HG02623 (cell line): ENCODE results near the gene E2F2.
A peak's percentile ranks its signal among the peaks of the same experiment; 100 is the strongest.
"Not testable (repeated sequence)": the region's sequence is repeated elsewhere in the genome, so short reads cannot be mapped to it uniquely, and the experiment has no call there.

Experiments used
- ATAC-seq: cut with Tn5 transposase; IDR thresholded peaks from one replicate; pipeline ENCODE4 v1.9.1; 2021; ENCODE audit warnings: moderate library complexity; ENCODE audit not compliant: unreplicated experiment

E2F2 gene

DNA sequence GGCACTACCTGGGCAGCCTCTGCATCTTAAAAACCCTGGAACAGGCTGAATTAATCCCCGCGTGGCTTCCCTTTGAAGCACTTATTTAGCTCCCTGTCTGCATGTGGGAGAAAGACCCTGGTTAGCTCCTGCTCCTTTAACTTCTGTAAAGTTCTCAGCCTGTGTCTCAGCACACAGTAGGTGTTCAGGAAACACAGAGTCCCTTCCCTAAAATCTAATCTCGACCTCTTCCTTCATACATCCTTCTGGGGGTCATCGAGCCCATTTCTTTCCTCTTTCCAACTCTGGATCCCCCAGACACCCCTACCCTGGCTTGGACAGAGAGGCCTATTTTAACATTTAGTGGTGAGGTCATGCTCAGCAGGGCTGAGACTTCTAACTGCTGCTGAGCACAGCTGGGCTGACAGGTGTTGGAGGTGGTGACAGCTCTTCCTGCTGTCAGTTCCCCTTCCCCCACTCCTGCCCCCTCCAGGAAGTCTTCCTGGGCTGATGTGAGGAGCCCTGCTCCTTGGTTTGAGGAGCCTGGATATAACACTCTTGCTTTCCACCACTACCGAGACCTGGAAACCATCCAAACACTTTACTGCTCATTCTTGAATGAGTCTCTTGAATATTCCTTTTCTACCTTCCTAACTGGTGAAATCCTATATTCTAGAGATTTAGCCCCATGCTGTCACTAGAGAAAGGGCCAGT, 5.3 kb downstream of the E2F2 start:
- peak; percentile 35 for ATAC-seq

DNA sequence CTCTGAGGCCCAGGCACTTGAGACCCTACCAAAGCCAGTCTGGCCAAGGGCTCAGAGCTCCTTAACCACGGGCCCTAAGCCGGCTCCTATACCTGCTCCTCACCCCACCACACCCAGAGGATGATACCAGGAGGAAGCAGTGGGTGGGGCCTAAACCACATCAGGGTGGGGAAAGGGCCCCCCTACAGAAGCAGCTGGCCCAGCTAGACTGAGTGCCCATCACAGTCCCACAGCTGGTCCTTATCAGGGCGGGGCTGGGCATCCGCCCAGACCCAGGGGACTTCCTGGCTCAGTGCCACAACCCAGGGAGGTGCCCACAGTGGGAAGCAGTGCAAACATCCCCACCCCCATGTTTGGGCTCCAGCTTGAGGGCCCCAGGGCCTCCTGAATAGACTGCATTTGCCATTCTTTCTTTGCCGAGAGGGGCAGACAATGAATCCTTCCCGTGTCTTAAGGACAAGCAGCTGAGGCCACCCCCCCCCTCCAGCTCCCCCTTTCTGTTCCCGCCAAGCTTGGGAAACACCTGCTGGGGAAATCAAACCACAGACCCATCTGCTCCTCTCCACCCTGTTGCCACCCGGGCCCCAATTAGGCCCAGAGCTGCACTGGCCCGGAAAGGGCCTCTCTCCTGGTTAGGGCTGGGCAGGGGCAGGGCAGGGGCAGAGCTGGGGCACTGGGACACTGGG, 6.2 kb downstream of the E2F2 start:
- ATAC-seq = no peak

DNA sequence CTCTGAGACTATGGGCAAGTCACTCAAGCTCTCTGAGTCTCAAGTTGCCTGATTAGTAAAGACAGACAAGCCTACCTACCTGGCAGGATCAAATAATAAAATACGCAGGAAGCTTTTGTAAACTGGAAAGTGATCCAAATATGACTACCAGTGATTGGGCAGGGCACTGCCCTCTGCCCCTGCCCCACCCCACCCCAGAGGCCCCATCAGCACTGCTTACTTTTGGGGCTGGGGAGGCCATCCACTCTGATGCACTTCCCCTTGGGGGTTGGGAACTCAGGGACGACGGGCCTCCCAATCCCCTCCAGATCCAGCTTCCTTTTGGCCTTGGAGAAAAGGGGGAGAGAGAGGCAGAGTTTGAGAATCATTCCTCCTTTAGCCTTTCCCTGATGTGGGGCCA, 6.9 kb downstream of the E2F2 start:
- no peak for ATAC-seq

DNA sequence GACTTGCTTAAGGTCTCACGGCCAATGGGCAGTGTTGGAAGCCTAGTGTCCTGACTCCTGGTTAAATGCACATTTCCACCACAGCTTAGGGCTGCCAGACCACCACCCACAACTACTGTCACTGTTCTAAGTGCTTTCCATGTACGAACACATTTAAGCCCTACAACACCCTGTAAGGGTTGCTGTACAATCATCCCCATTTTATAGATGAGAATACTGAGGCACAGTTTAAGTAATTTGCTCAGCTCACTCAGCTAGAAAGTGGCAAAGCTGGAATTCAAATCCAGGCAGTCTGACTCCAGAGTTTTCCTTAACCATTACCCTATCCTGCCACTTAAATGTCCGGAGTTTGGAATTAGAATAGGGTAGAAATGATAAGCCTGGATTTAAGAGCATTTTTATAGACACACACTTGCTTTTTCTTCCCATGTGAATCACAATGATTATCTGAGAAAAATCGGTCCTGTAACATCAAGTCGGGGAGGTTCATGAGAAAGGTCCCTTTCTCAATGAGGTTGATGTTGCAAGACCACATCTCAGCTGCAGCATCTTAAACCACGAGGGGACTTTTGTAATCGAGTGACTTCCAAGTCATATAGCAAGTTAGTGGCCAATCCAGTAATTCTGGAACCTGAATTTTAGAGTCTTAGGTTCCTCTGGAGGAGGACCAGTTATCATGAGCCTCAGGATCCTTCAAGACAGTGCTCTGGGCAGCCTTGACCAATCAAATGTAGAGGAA, 8.6 kb downstream of the E2F2 start:
- ATAC-seq = no peak

DNA sequence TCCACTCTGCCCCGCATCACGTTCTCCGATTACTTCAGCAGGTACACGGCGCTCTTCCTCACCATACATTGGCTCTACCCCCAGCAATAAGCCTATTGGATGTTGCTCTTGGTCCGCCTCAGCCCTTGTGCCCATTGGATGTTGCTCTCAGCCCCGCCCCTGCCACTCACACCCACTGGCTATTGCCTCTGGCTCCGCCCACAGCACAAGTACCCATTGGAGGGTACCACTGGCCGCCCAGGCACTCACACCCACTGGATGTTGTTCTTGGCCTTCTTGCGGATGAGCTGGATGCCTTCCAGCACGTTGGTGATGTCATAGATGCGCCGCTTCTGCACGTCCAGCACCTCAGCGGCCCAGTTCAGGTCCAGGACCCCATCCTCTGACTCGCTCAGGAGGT, 9.4 kb downstream of the E2F2 start:
- no peak for ATAC-seq

DNA sequence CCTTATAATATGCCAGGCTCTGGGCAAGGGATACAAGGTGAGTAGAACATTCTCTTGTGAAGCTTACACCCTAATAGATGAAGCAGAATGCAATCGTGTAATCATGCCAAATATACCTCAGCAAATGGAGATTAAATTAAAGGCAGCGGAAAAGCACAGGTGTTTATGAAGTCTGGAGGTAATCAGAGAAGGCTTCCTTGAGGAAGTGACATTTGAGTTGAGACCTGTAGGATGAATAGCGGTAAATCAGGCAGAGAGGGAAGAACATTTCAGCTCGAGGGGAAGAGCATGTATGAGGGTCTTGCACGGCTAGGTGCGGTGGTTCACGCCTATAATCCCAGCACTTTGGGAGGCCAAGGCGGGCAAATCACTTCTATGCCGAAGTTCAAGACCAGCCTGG, 13.5 kb downstream of the E2F2 start:
- ATAC-seq = no peak

DNA sequence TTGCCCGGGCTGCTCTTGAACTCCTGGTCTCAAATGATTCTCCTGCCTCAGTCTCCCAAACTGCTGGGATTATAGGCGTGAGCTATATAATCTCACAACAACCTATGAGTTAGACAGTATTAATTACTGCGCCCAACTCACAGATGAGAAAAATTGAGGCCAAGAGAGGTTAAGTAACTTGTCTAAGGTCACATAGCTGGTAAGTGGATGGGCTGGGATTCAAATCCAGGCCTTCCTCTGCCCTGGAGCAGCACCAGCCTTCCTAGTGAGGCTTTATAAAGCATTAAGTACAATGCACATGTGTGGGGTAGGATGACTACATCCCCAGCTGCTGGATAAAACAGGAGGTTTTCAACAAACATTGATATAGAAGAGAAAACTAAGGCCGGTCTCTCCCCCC, 15.1 kb downstream of the E2F2 start:
- ATAC-seq = no peak

DNA sequence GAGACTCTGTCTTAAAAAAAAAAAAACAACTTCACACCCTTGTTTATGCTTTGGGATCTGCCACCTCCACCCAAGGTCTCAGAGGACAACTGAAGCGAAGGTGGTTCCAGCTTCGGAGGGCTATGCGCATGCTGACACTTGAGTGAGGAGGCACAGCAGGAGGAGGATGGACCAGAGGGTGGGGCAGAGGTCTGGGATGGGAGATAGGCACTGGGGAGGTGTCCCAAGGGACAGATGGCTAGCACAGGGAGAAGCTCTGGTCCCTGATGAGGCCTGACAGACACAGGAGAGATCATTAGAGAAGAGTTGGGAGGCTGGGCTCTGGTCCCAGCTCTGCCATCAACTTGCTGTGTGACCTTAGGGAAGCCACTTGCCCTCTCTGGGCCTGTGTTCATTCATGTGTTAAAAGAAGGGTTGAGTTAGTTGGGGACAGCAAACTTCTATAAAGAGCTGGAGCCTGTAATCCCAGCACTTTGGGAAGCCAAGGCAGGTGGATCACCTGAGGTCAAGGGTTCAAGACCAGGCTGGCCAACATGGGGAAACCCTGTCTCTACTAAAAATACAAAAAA, 16.8 kb downstream of the E2F2 start:
- no peak for ATAC-seq

DNA sequence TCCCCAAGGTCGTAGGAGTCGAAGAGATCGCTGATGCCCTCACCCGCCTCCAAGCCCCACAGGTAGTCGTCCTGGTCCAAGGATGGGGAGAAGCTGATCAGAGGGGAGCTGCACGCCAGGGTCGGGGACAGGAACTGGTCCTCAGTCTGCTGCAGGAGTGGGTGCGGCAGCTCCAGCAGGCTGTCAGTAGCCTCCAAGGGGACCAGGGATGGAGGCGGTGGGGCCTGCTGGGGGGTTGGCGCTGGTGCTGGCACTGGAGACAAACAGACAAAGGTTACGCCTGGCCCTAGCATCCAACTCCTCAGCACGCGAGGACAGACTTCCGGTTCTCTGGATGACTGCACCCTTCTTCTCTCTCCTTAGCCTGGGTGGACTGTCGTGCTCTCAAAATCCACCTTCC, 21.1 kb downstream of the E2F2 start:
- ATAC-seq = no peak

DNA sequence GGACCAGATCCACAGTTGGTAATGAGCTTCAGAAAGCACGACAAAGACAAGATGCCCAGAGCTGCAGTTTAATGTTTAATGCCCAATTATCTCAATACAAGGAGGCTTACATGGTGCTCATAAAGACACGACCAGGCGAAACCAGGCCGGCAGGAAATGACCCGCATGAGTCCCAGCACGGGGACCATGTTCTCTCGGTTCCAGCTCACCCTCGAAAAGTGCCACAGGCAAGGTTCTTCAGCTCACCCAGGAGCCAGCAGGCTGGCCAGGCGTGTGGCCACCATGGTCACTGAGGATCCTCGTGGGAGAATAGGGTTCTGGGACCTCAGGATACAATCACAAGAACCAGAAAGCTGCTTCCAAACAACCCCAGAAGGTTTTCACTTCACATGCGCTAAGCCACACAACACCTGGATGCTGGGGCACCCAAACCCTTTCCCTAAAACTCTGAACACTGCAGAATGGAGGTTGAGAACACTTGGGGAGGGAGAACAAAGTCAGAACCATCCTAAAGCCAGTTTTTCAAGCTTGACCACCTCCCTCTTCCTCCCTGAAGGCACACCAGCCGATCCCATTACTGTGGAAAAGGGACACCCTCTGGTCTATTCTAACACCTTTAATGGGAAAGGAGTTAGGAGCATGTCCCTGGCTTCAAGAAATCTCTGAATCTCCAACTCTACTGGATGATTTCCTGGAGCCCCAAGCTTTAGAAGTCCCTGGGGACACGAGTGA, 24.5 kb downstream of the E2F2 start:
- ATAC-seq = no peak

DNA sequence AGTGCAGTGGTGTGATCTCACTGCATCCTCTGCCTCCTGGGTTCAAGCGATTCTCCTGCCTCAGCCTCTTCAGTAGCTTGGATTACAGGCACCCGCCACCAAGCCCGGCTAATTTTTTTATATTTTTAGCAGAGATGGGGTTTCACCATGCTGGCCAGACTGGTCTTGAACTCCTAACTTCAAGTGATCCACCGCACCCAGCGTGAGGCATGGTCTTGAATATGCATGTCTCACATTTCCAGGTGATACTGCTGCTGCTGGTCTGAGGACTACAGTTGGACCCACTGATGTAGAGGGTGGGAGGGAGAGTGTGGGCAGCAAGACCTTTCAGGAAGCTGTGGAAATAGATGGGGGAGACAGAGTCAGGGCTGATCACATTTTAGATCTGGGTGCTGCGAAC, 25.2 kb downstream of the E2F2 start:
- ATAC-seq = no peak

DNA sequence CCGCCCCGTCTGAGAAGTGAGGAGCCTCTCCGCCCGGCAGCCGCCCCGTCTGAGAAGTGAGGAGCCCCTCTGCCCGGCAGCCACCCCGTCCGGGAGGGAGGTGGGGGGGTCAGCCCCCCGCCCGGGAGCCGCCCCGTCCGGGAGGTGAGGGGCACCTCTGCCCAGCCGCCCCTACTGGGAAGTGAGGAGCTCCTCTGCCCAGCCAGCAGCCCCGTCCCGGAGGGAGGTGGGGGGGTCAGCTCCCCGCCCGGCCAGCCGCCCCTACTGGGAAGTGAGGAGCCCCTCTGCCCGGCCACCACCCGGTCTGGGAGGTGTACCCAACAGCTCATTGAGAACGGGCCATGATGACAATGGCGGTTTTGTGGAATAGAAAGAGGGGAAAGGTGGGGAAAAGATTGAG, 26.9 kb downstream of the E2F2 start:
- ATAC-seq = not testable (repeated sequence)

DNA sequence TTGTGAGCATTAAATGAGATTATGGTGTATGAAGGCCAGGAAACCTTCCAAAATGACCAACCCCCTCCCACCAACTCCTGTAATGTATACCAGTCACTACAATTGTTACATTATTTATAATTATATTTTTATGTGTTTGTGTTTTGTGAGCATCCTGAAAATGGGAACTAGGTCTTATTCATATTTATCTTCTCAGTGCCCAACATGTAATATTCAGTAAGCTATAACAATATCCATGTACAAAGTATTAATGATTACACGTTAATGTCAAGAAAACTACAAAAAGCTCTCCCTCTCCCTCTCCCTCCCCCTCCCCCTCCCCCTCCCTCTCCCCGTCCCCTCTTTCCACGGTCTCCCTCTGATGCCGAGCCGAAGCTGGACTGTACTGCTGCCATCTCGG, 28.1 kb downstream of the E2F2 start:
- ATAC-seq = no peak

DNA sequence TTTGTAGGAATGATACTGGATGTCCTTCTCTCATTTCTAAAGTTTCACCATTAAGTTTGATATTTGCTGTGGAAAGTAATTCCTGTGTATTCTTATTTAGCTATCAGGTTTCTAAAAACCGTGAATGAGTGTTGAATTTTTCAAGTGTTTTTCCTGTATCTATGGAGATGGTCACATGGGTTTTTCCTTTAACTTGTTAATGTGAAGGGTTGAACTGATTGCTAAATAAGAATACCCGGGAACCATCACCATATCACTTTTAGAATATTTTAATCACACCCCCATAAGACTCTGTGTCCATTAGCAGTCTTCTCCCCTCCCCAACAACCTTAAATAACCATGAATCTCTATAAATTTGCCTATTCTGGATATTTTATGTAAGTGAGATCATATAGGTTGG, 30.6 kb downstream of the E2F2 start:
- no peak for ATAC-seq

DNA sequence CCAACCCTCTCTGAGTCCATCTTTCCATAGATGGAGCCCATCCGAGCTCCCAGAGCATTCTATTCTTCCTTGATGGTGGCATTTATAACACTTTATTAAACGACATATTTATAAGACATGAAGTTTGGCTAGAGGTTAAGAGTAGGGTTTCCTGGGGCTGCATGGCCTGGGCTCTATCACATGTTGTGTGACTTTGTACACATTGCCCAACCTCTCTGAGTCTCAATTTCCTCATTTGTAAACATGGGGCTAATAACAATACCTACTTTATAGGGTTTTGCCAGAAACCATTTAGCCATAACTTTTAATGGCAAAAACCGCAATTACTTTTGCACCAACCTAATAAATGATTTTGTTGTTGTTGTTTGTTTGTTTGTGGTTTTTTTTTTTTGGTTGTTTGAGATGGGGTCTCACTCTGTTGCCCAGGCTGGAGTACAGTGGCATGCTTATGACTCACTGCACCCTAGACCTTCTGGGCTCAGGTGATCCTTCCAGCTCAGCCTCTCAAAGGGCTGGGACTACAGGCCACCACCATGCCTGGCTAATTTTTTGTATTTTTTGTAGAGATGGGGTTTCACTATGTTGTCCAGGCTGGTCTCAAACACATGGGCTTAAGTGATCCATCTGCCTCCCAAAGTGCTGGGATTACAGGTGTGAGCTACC, 33.1 kb downstream of the E2F2 start:
- ATAC-seq = no peak

DNA sequence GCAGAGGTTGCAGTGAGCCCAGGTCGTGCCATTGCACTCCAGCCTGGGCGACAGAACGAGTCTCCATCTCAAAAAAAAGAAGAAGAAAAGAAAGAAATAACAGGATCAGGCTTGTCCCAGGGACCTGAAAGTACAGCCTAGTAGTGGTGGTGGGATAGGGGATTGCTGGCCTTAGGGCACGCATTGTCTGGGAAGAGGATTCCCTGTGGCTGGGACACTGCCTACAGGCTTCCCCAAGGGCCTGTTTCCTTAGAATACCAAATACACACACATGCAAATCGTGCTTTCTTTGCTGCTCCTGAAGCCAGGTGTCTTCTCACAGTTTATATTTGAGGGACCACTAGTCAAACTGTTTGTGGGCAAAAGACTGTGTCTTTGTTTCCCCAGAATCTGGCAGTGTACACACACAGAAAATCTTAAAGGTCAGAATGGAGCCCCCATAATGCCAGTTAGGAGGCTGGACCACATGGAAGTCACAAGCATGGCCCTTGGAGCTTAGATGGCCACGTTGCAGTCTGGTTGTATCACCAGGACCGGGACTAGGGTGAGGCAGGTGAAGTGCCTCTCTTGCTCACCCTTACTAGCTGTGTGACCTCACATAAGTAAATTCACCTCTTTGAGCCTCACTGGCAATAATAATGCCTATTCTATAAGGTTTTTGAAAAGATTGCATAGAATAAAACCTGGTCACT, 34.4 kb downstream of the E2F2 start:
- no peak for ATAC-seq

DNA sequence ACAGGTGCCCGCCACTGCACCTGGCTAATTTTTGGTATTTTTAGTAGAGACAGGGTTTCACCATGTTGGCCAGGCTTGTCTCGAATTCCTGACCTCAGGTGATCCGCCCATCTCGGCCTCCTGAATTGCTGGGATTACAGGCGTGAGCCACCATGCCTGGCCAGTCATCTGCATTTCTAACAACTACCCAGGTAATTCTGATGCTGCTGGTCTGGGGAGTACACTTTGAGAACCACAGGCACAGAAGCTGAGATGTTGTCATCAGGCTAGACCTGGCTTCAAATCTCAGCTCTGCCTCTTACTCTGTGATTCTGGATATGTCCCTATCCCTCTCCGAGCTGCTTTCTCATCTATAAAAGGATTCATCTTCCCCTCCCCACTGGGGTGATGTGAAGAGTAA, 36.2 kb downstream of the E2F2 start:
- ATAC-seq = not testable (repeated sequence)

DNA sequence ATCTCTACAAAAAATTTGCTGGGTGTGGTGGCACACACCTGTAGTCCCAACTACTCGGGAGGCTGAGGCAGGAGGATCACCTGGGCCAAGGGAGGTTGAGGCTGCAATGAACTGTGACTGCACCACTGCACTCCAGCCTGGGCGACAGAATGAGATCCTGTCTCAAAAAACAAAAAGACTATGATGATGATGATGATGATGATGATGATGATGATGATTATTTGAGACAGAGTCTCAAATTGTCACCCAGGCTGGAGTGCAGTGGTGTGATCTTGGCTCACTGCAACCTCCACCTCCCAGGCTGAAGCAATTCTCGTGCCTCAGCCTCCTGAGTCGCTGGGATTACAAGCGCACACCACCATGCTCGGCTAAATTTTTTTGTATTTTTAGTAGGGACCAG, 38.3 kb downstream of the E2F2 start:
- ATAC-seq = not testable (repeated sequence)

DNA sequence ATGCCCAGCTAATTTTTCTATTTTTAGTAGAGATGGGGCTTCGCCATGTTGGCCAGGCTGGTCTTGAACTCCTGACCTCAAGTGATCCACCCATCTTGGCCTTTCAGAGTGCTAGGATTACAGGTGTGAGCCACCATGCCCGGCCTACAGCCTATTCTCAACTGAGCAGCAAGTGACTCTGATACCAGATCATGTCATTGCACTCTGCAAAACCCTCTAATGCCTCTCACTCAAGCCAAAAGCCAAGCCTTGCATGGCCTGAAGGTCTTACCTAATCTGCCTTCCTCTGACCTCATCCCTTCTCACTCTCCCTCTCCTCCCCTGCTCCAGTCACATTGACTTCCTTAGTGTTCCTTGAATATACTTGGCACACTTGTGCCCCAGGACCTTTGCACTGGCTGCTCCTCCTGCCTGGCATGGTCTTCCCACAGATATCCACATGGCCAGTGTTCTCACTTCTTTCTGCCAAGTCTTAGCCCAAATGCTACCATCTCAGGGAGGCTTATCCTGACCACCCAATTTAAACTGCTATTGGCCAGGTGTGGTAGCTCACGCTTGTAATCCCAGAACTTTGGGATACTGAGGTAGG, 38.8 kb downstream of the E2F2 start:
- ATAC-seq = no peak

DNA sequence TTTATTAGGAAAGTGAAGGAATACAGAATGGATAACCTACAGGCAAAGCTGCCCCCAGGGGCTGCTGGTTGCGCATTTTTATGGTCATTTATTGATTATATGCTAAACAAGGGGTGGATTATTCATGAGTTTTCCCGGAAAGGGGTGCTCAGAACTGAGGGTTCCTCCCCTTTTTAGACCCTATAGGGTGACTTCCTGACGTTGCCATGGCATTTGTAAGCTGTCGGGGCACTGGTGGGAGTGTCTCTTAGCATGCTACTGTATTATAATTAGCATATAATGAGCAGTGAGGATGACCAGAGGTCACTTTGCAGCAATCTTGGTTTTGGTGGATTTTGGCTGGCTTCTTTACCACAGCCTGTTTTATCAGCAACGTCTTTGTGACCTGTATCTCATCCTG, 41.2 kb downstream of the E2F2 start:
- no peak for ATAC-seq
